ENCODE results near the gene MPL.

MPL gene

DNA sequence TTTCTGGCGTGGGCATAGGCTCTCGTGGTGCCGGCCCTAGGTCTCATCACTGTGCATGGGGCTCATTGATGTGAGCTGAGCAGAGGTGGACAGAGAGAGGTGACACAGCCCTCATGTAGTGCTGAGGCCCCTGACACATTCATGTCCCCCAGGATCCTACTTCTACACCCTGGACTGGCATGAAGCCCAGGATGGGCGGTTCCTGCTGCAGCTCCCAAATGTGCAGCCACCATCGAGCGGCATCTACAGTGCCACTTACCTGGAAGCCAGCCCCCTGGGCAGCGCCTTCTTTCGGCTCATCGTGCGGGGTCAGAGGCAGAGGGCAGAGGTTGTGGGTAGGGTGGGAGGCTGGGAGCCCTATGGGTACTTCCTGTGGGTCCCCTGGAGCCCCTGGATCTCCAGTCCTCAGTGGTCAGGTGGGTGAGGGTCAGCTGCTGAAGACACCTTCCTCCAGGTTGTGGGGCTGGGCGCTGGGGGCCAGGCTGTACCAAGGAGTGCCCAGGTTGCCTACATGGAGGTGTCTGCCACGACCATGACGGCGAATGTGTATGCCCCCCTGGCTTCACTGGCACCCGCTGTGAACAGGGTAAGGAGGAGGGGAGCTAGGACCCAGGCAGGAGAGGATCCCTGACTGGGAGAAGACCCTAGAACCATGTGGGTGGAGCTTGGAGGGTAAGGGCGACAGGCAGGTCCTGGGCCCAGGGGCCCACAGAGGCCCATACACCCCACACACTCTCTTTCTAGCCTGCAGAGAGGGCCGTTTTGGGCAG lies 30.7 kb upstream of the MPL start:
- DNase-seq: no peak

DNA sequence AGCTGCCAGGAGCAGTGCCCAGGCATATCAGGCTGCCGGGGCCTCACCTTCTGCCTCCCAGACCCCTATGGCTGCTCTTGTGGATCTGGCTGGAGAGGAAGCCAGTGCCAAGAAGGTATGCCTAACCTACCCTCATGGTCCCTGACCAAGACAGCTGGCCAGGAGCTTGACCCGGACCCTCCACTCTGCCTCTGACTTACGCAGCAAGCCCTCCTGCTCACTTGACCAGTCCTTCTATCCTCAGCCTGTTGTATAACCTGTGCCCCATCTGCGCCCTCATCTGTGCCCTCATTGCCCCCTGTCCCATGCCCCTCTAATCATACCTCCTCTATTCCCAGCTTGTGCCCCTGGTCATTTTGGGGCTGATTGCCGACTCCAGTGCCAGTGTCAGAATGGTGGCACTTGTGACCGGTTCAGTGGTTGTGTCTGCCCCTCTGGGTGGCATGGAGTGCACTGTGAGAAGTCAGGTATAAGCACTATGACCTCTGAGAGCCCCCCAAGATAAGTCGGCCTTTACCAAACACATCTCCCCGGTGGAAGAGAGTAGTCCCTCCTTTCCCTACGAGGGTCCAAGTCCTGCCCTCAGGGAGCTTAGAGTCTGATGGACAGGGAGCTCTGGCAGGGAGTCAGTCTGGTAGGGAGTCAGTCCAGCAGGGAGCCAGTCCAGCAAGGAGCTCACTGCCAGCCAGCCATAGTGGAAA lies 30.0 kb upstream of the MPL start:
- no peak for DNase-seq

DNA sequence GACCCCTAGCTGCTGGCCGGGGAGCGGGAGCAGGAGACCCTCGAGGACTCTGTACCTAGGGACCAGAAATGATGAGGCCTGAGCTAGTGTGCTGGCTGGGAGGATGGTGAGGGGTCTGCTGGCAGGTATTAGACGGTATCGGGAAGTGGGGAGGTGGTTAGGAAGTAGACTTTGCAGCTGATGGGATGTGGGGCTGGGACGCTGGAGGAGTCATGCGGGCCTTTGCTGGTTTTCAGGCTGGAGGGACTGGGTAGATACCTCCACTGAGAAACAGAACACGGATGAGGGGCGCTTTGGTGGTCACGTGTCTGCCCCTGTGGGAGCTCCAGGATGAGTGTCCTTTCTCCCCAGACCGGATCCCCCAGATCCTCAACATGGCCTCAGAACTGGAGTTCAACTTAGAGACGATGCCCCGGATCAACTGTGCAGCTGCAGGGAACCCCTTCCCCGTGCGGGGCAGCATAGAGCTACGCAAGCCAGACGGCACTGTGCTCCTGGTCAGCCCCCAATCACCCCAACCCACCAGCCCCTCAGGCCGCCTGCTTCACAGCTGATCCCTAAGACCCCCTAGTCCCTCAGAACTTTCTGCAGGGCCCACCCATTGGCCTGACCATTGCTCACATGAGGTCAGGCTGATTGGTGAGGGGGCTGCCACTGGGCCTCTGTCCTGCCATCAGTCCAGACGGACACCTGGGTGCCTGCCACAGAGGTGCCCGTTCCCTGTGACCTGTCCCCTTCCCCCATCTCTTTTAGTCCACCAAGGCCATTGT lies 28.8 kb upstream of the MPL start:
- no peak for DNase-seq

DNA sequence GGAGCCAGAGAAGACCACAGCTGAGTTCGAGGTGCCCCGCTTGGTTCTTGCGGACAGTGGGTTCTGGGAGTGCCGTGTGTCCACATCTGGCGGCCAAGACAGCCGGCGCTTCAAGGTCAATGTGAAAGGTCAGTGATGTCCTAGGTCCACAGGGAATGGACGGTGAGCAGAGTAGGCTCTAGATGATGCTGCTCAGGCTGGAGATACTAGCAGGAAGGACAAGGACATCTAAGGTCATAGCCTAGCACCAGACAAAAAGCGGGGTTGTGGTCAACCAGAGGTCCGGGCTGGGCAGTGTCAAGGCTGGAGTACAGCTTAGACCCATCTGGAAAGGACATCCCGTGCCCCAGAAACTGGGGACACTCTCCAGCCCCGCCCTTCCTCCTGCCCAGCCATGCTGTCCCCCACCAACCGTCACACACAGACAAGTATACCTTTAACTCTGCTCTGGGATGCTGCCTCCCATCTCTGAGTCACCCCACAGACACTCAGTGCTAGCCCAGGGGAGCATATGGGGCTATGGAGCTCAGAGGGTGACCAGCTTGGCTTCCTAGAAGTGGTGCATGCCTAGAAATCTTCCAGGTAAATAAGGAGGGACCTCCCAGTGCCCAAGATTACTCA lies 28.1 kb upstream of the MPL start:
- no peak for DNase-seq

DNA sequence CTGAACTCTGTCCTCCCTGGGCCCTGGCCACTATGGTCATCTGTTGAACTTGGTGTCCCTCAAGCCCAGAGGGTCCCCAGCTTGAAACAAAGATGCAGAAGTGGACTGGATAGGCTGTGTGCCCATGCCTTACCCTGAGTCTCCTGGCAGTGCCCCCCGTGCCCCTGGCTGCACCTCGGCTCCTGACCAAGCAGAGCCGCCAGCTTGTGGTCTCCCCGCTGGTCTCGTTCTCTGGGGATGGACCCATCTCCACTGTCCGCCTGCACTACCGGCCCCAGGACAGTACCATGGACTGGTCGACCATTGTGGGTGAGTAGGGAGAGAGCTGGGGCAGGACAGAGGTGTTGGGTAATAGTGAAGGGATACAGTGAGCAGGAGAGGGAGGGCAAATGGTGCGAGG lies 26.1 kb upstream of the MPL start:
- DNase-seq: no peak

DNA sequence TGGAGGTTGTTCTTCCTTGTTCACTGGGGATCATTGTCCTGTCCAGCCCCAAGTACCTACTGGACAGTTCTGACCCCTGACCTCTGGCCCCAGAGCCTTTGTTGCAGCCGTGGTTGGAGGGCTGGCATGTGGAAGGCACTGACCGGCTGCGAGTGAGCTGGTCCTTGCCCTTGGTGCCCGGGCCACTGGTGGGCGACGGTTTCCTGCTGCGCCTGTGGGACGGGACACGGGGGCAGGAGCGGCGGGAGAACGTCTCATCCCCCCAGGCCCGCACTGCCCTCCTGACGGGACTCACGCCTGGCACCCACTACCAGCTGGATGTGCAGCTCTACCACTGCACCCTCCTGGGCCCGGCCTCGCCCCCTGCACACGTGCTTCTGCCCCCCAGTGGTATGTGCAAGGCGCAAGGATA lies 25.4 kb upstream of the MPL start:
- DNase-seq: no peak

DNA sequence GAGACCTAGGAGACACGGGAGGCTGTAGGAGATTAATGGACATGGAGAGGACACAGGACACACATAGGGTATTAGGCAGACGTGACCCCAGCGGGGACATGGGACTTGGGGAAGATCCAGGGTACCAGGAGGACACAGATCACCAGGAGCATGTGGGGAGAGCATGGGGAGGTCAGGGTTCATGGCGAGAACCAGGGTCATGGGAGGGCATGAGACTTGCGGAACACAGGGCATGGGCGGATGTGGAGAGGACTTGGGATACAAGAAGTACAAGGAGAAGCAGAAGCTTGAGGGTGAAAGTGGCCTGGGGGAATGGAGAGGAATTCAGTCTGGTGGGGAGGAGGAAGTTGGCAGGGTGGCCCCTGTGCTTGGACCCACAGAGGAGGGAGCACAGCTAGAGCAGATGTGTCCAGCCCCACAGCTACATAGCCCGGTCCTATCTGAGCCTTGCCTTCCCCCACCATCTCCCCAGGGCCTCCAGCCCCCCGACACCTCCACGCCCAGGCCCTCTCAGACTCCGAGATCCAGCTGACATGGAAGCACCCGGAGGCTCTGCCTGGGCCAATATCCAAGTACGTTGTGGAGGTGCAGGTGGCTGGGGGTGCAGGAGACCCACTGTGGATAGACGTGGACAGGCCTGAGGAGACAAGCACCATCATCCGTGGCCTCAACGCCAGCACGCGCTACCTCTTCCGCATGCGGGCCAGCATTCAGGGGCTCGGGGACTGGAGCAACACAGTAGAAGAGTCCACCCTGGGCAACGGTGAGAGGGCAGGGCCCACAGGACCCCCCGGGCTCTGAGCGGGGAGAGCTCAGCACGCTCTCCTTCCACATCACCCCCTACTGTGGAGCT lies 24.7 kb upstream of the MPL start:
- no peak for DNase-seq

DNA sequence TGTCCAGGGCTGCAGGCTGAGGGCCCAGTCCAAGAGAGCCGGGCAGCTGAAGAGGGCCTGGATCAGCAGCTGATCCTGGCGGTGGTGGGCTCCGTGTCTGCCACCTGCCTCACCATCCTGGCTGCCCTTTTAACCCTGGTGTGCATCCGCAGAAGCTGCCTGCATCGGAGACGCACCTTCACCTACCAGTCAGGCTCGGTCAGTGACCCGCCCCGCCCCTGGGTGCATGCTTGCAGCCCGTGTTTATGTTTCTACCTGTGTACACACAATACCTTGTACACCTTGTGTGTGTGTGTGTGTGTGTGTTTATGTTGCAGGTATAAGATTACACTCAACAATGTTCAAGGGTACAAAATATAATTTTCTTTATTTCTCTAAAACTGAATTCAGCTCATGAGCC lies 23.8 kb upstream of the MPL start:
- no peak for DNase-seq

DNA sequence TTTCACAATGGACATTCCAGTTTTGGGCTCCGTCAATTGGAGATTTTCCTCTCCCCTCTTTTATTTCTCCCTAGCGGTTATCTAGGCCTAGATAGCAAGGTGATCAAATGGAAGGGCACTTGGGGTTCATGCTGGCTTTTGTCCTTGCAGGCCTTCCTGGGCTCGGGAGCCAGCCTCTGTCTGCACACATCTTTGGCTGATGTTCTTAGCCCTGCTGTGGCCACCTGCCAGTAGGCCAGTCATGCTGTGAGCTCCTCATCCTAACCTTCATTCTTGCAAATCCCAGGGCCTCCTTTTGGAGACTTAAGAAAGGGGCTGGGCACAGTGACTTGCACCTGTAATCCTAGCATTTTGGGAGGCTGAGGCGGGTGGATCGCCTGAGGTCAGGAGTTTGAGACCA lies 23.4 kb upstream of the MPL start:
- DNase-seq: no peak

DNA sequence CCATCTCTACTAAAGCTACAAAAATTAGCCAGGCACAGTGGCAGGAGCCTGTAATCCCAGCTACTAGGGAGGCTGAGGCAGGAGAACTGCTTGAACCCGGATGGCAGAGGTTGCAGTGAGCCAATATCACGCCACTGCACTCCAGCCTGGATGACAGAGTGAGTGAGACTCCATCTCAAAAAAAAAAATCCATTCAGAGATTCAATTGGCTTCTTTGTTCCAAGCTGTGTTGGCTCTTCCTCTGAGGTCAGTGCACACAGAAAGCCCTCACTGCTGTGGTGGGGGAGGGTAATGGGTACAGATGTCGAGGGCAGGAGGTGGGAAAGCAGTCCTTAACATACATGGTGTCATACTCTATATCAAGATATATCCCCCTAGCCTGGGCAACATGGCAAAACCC lies 22.1 kb upstream of the MPL start:
- DNase-seq: no peak

DNA sequence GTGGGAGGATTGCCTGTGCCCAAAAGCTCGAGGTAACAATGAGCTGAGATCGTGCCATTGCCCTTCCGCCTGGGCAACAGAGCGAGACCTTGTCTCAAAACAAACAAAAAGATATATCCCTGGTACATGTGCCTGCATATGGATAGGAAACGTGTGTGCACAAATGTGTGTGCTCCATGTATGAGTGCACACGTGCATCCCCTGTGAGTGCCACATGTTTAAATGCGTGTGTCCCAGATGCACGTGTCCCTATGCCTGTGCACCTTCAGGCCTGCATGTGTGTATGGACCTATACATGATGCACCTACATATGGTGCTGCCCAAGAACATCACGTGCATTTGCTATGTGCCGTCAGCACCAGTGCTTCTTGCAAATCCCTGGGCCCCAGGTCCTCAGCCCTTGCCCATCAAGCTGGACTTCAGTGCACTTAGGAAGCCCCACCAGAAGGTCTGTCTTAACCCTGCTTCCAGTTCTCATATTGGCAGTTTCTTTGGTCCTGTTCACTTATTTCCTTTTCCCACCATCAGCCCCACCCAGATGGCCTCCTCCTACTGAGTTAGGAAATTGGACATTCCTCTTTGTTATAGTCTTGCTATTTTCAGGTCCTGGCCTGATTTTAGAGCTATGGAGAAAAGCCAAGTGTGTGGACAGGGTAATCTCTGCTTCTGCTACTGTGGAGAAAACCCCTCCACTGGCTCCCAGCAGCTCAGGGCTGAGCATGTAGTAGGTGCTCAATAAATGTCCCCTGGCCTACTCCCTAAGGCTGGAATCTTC lies 21.5 kb upstream of the MPL start:
- DNase-seq: no peak

DNA sequence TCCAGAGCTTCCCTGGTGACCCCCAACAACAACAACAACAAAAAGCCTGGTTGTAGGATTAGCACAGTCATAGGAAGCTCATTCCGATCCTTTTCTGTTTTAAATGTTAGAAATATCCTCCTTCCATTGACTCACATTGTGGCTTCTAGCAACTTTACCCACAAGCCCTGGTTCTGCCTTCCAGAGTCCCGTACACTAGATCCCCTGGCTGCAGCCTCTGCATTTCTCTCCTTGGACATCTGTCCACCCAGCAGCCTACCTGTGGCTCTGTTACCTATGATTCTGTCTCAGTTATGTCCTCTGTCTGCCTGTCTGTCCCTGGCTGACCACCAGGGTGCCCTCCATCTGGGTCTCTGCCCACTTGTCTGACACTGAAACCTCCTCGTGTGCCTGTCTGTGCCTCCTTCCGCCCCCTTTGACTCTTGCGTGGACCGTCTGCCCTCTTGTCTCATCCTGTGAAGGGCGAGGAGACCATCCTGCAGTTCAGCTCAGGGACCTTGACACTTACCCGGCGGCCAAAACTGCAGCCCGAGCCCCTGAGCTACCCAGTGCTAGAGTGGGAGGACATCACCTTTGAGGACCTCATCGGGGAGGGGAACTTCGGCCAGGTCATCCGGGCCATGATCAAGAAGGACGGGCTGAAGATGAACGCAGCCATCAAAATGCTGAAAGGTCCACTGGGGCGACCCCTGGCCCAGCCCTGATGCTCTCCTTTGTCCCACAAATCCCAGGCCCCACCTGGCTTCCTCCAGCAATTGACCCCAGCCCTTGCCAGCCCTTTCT lies 20.7 kb upstream of the MPL start:
- no peak for DNase-seq

DNA sequence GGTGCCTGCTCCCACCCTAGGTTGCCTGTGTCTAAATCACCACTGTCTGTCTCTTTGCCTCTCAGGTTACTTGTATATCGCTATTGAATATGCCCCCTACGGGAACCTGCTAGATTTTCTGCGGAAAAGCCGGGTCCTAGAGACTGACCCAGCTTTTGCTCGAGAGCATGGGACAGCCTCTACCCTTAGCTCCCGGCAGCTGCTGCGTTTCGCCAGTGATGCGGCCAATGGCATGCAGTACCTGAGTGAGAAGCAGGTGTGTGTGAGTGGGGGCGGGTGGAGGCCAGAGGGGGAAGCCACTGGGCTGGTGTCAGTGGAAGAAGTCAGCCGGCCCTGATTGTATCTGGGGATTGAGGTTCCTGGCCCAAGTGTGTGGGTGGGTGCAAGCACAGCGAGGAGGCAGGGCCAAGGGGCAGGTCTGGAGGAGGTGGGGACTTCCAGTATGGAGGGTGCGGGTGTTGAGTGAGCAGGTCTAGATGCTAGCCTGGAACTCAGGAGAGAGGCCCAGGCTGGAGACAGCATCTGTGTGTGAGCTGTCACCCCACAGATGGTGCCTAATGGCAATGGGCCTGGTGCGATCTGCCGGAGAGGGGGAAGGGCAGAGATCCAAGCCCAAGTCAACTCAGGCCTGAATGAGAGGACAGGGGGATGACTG lies 19.7 kb upstream of the MPL start:
- no peak for DNase-seq

DNA sequence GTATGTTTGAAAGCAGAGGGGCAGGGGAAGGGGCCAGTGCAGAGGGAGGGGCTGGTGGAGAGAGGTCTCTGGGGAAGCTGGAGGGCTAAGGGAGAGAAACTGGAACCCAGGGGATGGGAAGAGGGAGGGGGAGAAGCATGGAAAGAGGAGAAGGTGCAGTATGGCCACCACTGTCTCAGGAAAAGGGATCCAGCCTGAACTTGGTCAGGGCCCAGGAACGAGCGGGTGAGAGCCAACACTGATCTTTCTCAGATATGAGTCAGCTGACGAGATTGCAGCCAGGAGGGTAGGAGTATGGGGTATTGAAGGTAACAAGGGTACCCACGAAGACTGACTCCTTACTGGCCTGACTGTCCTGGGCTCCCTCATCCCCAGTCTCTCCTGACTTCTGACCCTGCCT lies 18.8 kb upstream of the MPL start:
- no peak for DNase-seq

DNA sequence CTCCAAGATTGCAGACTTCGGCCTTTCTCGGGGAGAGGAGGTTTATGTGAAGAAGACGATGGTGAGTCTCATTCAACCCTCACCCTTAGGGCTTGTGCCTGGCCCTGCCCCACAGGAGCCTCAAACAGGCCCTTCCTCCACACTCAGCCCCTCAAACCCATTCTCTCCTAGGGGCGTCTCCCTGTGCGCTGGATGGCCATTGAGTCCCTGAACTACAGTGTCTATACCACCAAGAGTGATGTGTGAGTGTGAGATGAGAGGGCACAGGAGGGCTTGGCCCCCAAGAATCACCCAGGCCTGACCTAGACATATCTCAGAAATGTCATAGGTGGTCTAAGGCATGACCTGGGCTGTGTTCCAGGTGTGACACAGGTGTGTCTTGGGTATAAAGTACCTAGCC lies 18.3 kb upstream of the MPL start:
- DNase-seq: no peak

DNA sequence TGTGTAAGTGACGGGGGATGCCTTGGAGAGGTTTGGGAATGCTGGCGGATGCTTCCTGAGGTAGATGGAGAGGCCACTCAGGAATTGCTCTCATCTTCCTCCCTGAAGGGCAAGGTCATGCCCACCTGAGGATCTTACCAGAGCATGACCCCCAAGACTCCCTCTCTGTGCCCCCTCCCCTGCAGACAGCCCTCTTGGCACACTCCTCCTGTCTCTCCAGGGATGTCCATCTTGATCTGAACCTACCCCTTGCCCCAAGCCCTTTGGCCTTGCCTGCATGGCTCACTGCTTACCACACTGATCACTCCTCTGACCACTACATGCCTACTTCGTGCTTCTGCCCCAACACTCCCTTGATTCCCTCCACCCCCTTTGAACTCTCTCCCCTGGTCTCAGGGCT lies 17.9 kb upstream of the MPL start:
- no peak for DNase-seq

DNA sequence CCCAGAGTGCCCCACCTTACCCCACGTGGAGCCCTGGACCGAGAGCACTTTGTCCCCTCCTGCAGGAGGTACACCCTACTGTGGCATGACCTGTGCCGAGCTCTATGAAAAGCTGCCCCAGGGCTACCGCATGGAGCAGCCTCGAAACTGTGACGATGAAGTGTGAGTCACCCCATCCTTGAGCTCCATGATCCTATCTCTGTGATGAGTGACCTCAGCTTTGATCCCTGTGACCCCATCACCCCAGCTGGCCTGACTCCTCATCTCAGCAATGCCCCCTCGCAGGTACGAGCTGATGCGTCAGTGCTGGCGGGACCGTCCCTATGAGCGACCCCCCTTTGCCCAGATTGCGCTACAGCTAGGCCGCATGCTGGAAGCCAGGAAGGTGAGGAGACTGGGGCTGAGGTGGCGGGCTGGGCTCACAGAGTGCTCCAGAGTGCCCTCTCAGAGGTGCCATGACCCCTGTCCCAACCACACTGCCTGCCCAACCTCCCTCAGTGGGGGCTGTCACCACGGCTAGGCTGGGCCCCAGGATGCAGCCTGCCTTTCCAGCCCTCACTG lies 16.2 kb upstream of the MPL start:
- no peak for DNase-seq

DNA sequence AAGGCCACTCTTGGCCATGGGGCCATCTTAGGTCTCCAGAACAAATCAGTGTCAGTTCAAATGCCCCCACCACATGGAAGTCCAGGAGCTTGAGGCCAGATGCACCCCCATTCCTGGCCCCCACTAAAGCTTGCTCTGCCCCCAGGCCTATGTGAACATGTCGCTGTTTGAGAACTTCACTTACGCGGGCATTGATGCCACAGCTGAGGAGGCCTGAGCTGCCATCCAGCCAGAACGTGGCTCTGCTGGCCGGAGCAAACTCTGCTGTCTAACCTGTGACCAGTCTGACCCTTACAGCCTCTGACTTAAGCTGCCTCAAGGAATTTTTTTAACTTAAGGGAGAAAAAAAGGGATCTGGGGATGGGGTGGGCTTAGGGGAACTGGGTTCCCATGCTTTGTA lies 15.1 kb upstream of the MPL start:
- no peak for DNase-seq

DNA sequence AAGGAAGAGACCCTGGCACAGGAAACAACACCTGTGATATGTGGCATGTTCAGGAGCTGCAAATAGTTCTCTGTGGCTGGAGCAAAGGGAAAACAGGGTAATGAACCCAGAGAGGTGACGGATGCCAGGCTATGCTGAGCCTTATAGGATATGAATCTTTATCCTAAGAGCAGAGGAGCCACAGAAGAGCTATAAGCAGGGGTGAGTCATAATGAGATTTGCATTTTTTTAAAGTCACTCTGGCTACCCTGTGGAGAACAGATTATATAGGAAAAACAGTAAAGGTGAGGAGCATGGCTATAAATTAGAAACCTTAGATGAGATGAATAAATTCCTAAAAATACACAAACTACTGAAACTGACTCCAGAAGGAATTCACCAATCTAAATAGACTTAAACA lies 12.8 kb upstream of the MPL start:
- DNase-seq: no peak

DNA sequence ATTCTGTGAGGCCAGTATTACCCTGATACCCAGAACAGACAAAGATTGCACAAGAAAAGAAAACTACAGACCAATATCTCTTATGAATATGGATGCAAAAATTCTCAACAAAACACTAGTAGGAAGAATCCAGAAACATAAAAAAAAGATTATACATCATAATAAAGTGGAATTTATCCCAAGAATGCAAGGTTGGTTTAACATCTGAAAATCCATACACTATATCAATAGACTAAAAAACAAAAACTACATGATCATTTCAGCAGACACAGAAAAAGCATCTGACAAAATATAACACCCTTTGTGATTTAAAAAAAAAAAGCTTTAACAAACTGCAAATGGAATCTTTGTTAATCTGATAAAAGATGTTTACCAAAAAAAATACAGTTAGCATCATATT lies 12.2 kb upstream of the MPL start:
- no peak for DNase-seq

Measured in CD4-positive, alpha-beta T cell treated with Interleukin-21 for 1 hour (primary cell).